A673 (cell line): Measurements from ENCODE around the gene DCLRE1C. TPM values are rescaled to one million over a fixed set of nuclear protein-coding genes. Genes with fewer than 3 reads are reported as not detected.

Experiments
- BruUV-seq: library from RNA; stranded (reverse); fragments of 400-500 nt; replicated peaks from 2 replicates; lab custom pipeline; 2021; lab: Mats Ljungman, UMichigan
- CTCF ChIA-PET: fragments of 300-600 bp; sonication (Branson Sonifier 250); formaldehyde crosslinking; loops from one replicate; lab custom pipeline; 2022; ENCODE audit warnings: antibody characterized with exemption; lab: Charles Lee
- POLR2A ChIA-PET: fragments of 300-600 bp; sonication (Branson Sonifier 250); formaldehyde crosslinking; loops from one replicate; lab custom pipeline; 2022; ENCODE audit warnings: antibody characterized with exemption; ENCODE audit not compliant: low non-redundant PET; lab: Charles Lee
- DNase-seq: peaks from one replicate; pipeline ENCODE4 v3.0.0-alpha.2; 2015; ENCODE audit warnings: low spot score
- H3K27ac ChIP-seq: fragments of 200-600 bp; sonication (generic); 2 replicates; pipeline ENCODE4 v1.5.1; 2016; ENCODE audit warnings: mixed run types, low read depth, mild to moderate bottlenecking, mixed read lengths, antibody characterized with exemption, low read length; ENCODE audit not compliant: poor library complexity, severe bottlenecking
- H3K27me3 ChIP-seq: fragments of 200-600 bp; sonication (generic); replicated peaks from 2 replicates; pipeline ENCODE4 v1.6.1; 2017; ENCODE audit warnings: mixed run types, low read depth, mild to moderate bottlenecking, mixed read lengths, antibody characterized with exemption, low read length; ENCODE audit not compliant: insufficient read depth, poor library complexity
- H3K36me3 ChIP-seq: fragments of 200-600 bp; sonication (generic); 2 replicates; pipeline ENCODE4 v1.6.1; 2016; ENCODE audit warnings: mixed run types, mild to moderate bottlenecking, mixed read lengths, antibody characterized with exemption, low read length; ENCODE audit not compliant: insufficient read depth, poor library complexity, severe bottlenecking
- H3K4me1 ChIP-seq: fragments of 200-600 bp; sonication (generic); 2 replicates; pipeline ENCODE4 v1.6.1; 2017; ENCODE audit warnings: mixed run types, mild to moderate bottlenecking, mixed read lengths, antibody characterized with exemption, low read length; ENCODE audit not compliant: insufficient read depth, poor library complexity, severe bottlenecking
- H3K4me3 ChIP-seq: fragments of 200-600 bp; sonication (generic); 2 replicates; pipeline ENCODE4 v1.5.1; 2016; ENCODE audit warnings: low read depth, mixed run types, mild to moderate bottlenecking, mixed read lengths, low read length; ENCODE audit not compliant: poor library complexity, severe bottlenecking
- H3K9me3 ChIP-seq: fragments of 200-600 bp; sonication (generic); 2 replicates; pipeline ENCODE4 v1.6.1; 2016; ENCODE audit warnings: mixed run types, low read depth, mild to moderate bottlenecking, mixed read lengths, antibody characterized with exemption, low read length; ENCODE audit not compliant: poor library complexity, severe bottlenecking
- EZH2 ChIP-seq: fragments of 200-600 bp; sonication (generic); IDR thresholded peaks from 2 replicates; pipeline ENCODE4 v1.6.1; 2017; ENCODE audit warnings: borderline replicate concordance, low read depth, mild to moderate bottlenecking, mixed read lengths, antibody characterized with exemption, low read length; ENCODE audit not compliant: poor library complexity, severe bottlenecking
- intact Hi-C: fragments of 100-400 bp; cut with micrococcal nuclease; formaldehyde crosslinking; loops from one replicate; pipeline ENCODE4 v1.10.0; 2022; ENCODE audit not compliant: unreplicated experiment
- total RNA-seq: library from RNA; stranded (reverse); gene quantifications from 2 replicates; pipeline ENCODE4 v1.2.3, GENCODE V29; 2021
- TF ChIP-seq, protein P1 (sequence below): fragments of 300-800, 200-600 bp; sonication (generic); conservative IDR thresholded peaks from 2 replicates; pipeline ENCODE4 v1.5.1; 2017; ENCODE audit warnings: low read depth, mild to moderate bottlenecking, antibody characterized with exemption, low read length, moderate library complexity, mixed read lengths

Gene DCLRE1C
- total RNA-seq, 1 experiment from 2014 or later = 13.1 TPM

DNA sequence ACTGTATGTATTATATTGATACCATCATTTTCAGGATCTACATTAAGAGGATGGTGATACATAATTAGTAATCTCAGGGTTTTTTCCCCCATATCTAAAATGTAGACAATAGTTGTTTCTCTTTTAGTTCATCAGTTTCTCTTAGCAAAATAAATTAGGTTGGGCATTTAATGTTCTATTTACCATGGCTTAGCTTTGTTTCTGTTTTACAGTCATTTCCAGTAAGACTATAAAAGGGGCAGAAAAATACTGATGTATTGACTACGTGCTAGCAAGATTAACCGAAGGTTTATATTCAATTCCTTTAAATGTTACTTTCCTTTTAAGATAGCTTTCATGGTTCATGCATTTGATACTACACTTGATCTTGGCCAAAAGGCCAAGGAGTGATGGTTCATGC, 49.0 kb downstream of the DCLRE1C start:
- ChIA-PET CTCF (no interaction called here), POLR2A (no interaction called here)
- no peaks in the 10 kb centered on the region for H3K4me1 ChIP-seq
- TF ChIP-seq, protein P1, sequence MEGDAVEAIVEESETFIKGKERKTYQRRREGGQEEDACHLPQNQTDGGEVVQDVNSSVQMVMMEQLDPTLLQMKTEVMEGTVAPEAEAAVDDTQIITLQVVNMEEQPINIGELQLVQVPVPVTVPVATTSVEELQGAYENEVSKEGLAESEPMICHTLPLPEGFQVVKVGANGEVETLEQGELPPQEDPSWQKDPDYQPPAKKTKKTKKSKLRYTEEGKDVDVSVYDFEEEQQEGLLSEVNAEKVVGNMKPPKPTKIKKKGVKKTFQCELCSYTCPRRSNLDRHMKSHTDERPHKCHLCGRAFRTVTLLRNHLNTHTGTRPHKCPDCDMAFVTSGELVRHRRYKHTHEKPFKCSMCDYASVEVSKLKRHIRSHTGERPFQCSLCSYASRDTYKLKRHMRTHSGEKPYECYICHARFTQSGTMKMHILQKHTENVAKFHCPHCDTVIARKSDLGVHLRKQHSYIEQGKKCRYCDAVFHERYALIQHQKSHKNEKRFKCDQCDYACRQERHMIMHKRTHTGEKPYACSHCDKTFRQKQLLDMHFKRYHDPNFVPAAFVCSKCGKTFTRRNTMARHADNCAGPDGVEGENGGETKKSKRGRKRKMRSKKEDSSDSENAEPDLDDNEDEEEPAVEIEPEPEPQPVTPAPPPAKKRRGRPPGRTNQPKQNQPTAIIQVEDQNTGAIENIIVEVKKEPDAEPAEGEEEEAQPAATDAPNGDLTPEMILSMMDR = no peak
- no peak for TF ChIP-seq EZH2
- H3K27ac ChIP-seq = no peak overlapping the region
- H3K4me3 ChIP-seq = no peak overlapping the region
- H3K9me3 ChIP-seq = peaks cover 10% of the 10 kb centered on the region
- no TSS peak for BruUV-seq
- H3K36me3 ChIP-seq = peaks cover 83% of the 10 kb centered on the region
- no peaks in the 10 kb centered on the region for H3K27me3 ChIP-seq
- no peak for DNase-seq
- intact Hi-C loops = no loop called here

DNA sequence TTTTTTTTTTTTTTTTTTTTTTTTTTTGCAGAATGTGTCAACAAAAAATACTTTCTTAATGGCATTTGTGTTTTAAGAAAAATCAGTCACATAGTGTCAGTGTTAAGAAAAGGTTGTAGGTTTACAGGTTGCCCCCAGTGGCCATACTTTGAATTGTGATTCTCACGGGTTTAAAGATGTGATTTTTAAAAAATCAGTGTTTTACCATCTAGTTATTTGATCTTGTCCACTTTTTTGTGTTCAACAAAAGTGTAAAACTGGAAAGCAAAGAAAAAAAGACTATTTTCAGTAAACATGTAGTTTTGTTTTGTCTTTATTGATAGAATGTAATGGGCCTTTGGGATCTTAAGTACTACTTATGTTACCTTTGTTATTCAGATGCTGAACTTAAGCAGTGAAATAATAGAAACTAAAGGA, 49.6 kb downstream of the DCLRE1C start:
- Histone ChIP-seq H3K4me3 (no peak overlapping the region), H3K27ac (no peak overlapping the region), H3K27me3 (no peaks in the 10 kb centered on the region), H3K36me3 (peaks cover 83% of the 10 kb centered on the region), H3K4me1 (no peaks in the 10 kb centered on the region), H3K9me3 (peaks cover 10% of the 10 kb centered on the region)
- CTCF ChIA-PET = no interaction called here
- POLR2A ChIA-PET = no interaction called here
- DNase-seq = peak; percentile 49
- TF ChIP-seq, protein P1 = peak; percentile 62
- no peak for TF ChIP-seq EZH2
- intact Hi-C loops = no loop called here
- BruUV-seq = no TSS peak

DNA sequence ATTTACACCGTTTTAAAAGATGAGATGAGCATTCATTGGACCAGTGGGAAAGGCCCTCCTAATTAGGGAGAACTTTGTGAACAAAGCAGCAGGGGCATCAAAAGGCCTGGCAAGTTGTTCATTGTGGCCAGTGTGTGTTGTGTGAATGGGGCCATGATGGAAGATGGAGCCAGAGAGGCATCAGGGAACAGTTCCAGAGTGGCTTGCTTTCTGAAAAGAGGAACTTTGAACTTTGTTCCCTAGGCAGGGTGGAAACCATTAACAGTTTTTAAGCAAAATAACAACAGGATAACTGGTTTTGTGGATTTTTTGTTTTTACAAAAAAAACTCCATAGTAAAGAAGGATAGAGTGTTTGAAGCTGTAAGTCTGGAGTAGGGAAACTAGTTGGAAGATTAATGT, 62.7 kb downstream of the DCLRE1C start:
- Histone ChIP-seq H3K27me3 (no peaks in the 10 kb centered on the region), H3K4me1 (peaks cover 9% of the 10 kb centered on the region), H3K4me3 (no peak overlapping the region), H3K27ac (no peak overlapping the region), H3K9me3 (no peaks in the 10 kb centered on the region), H3K36me3 (no peaks in the 10 kb centered on the region)
- ChIA-PET POLR2A (no interaction called here), CTCF (no interaction called here)
- DNase-seq = no peak
- intact Hi-C loops = no loop called here
- TF ChIP-seq EZH2 = no peak
- TF ChIP-seq, protein P1 = no peak
- BruUV-seq = no TSS peak
